DND-41 (cell line): ENCODE data around the gene OLFM3.

Source experiments
- CTCF ChIP-seq: IDR thresholded peaks from 2 replicates; pipeline ENCODE4 v1.5.1; 2012; ENCODE audit warnings: borderline replicate concordance, low read length, moderate library complexity, mild to moderate bottlenecking; ENCODE audit not compliant: poor library complexity, severe bottlenecking; ENCODE audit errors: extremely low read depth
- EZH2 ChIP-seq: IDR thresholded peaks from 3 replicates; pipeline ENCODE4 v1.6.1; 2012; ENCODE audit warnings: borderline replicate concordance, low read depth, mild to moderate bottlenecking, moderate library complexity, low read length, inconsistent platforms; ENCODE audit not compliant: severe bottlenecking

- TF ChIP-seq CTCF, result no peak
- TF ChIP-seq EZH2, result no peak
These were observed 149.9 kb downstream of the OLFM3 start for GRCh38 chr1:101846820-101847219.
